Endothelial cell of umbilical vein (primary cell): ENCODE data around the gene DLL4. TPM values are rescaled to one million over a fixed set of nuclear protein-coding genes. Genes with fewer than 3 reads are reported as not detected.

ENCODE experiments used
- BruUV-seq: library from RNA; stranded (reverse); fragments of 400-500 nt; replicated peaks from 2 replicates; lab custom pipeline; 2021; lab: Mats Ljungman, UMichigan
- CTCF ChIA-PET: fragments of 300-600, 350-600 bp; sonication (Branson Sonifier 250); formaldehyde crosslinking; loops from one replicate; lab custom pipeline; 2021; ENCODE audit warnings: antibody characterized with exemption, inconsistent platforms; lab: Charles Lee
- POLR2A ChIA-PET: fragments of 300-600, 350-600 bp; sonication (Branson Sonifier 250); formaldehyde crosslinking; loops from one replicate; lab custom pipeline; 2021; ENCODE audit warnings: antibody characterized with exemption, inconsistent platforms; lab: Charles Lee
- DNase-seq: peaks from one replicate; pipeline ENCODE4 v3.0.0-alpha.2; 2011; ENCODE audit warnings: low read depth, low spot score
- FAIRE-seq: peaks from 2 replicates; lab custom pipeline; 2011; peaks lifted over from hg19 to GRCh38; lab: Jason Lieb, UNC
- H2AFZ ChIP-seq: 2 replicates; pipeline ENCODE4 v1.6.0; 2012; ENCODE audit warnings: low read depth, low read length, control low read depth, inconsistent platforms
- H3K27ac ChIP-seq: 2 replicates; pipeline ENCODE4 v1.5.1; 2011; ENCODE audit warnings: low read depth, mild to moderate bottlenecking, control low read depth, low read length, moderate library complexity; ENCODE audit not compliant: insufficient read depth
- H3K27me3 ChIP-seq, 2 experiments: 2 replicates each; pipeline versions ENCODE4 v1.6.0 to v1.6.1; 2011; ENCODE audit warnings: low read length in 2 of 2, mixed read lengths in 1 of 2; ENCODE audit not compliant: control insufficient read depth in 2 of 2, insufficient read depth in 2 of 2
- H3K36me3 ChIP-seq, 2 experiments: 2 replicates in 1 of 2; 3 replicates in 1 of 2; pipeline ENCODE4 v1.5.1; 2011; ENCODE audit warnings: low read length in 2 of 2, mild to moderate bottlenecking in 1 of 2, moderate library complexity in 1 of 2; ENCODE audit not compliant: control insufficient read depth in 2 of 2, insufficient read depth in 2 of 2; ENCODE audit errors: extremely low read depth in 1 of 2
- H3K4me1 ChIP-seq: 3 replicates; pipeline ENCODE4 v1.5.1; 2011; ENCODE audit warnings: mild to moderate bottlenecking, low read length; ENCODE audit not compliant: control insufficient read depth, insufficient read depth; ENCODE audit errors: extremely low read depth
- H3K4me2 ChIP-seq: 2 replicates; pipeline ENCODE4 v1.6.1; 2011; ENCODE audit warnings: low read length, control low read depth, mixed read lengths; ENCODE audit not compliant: insufficient read depth
- H3K4me3 ChIP-seq, 3 experiments: fragments of 200-600 bp in 1 of 3; sonication (generic), shearing (Covaris generic) in 1 of 3; replicated peaks in 1 of 3; 2 replicates each; pipeline ENCODE4 v1.5.1; 2011 to 2016; ENCODE audit warnings: control low read depth in 3 of 3, low read length in 3 of 3, mild to moderate bottlenecking in 2 of 3, inconsistent platforms in 1 of 3, low read depth in 1 of 3, moderate library complexity in 1 of 3; ENCODE audit not compliant: insufficient read depth in 1 of 3
- H3K79me2 ChIP-seq: 2 replicates; pipeline ENCODE4 v1.6.0; 2012; ENCODE audit warnings: low read length, inconsistent platforms; ENCODE audit not compliant: control insufficient read depth, insufficient read depth
- H3K9ac ChIP-seq: replicated peaks from 2 replicates; pipeline ENCODE3; 2011; ENCODE audit warnings: low read length, control low read depth; ENCODE audit not compliant: insufficient read depth; ENCODE audit errors: extremely low read depth
- H3K9me1 ChIP-seq: replicated peaks from 3 replicates; pipeline ENCODE4 v1.6.0; 2011; ENCODE audit warnings: mild to moderate bottlenecking, low read length; ENCODE audit not compliant: control insufficient read depth, insufficient read depth; ENCODE audit errors: extremely low read depth
- H3K9me3 ChIP-seq: replicated peaks from 2 replicates; pipeline ENCODE4 v1.5.1; 2012; ENCODE audit warnings: low read length, inconsistent platforms; ENCODE audit not compliant: control insufficient read depth, insufficient read depth
- H4K20me1 ChIP-seq: replicated peaks from 2 replicates; pipeline ENCODE3; 2011; ENCODE audit warnings: mild to moderate bottlenecking, low read length; ENCODE audit not compliant: control insufficient read depth, insufficient read depth; ENCODE audit errors: extremely low read depth
- CTCF ChIP-seq, 2 donors: IDR thresholded peaks; 1 replicate in 1 of 2; 2 replicates in 1 of 2; pipeline ENCODE4 v1.5.1; 2011; ENCODE audit warnings: low read length in 2 of 2, mild to moderate bottlenecking in 2 of 2, moderate library complexity in 2 of 2, control low read depth in 1 of 2, inconsistent platforms in 1 of 2, low read depth in 1 of 2; ENCODE audit not compliant: insufficient read depth in 1 of 2; ENCODE audit errors: extremely low read depth in 1 of 2
- EZH2 ChIP-seq: IDR thresholded peaks from 2 replicates; pipeline ENCODE4 v1.6.1; 2012; ENCODE audit warnings: borderline replicate concordance, low read depth, mild to moderate bottlenecking, moderate library complexity, low read length, inconsistent platforms; ENCODE audit not compliant: severe bottlenecking
- FOS ChIP-seq: IDR thresholded peaks from 2 replicates; pipeline ENCODE4 v1.6.1; 2011; ENCODE audit warnings: mild to moderate bottlenecking, low read length, moderate library complexity, borderline replicate concordance; ENCODE audit not compliant: insufficient read depth
- GATA2 ChIP-seq: IDR thresholded peaks from 2 replicates; pipeline ENCODE4 v1.7.0; 2011; ENCODE audit warnings: low read depth, mild to moderate bottlenecking, moderate library complexity, mixed read lengths, low read length; ENCODE audit not compliant: insufficient read length, insufficient read depth
- JUN ChIP-seq: IDR thresholded peaks from 2 replicates; pipeline ENCODE4 v1.6.1; 2011; ENCODE audit warnings: borderline replicate concordance, low read depth; ENCODE audit not compliant: insufficient read length, insufficient read depth
- MAX ChIP-seq: IDR thresholded peaks from 2 replicates; pipeline ENCODE4 v1.6.1; 2011; ENCODE audit not compliant: insufficient read depth, insufficient read length
- MYC ChIP-seq: IDR thresholded peaks from one replicate; pipeline ENCODE4 v1.6.1; 2011; ENCODE audit warnings: mild to moderate bottlenecking, low read depth, low read length
- POLR2A ChIP-seq: IDR thresholded peaks from 2 replicates; pipeline ENCODE4 v1.6.1; 2012; ENCODE audit warnings: low read depth, mild to moderate bottlenecking, control low read depth, low read length
- POLR2AphosphoS5 ChIP-seq: IDR thresholded peaks from 2 replicates; pipeline ENCODE4 v1.6.1; 2012; ENCODE audit warnings: low read depth, mild to moderate bottlenecking, control low read depth, low read length, moderate library complexity; ENCODE audit not compliant: insufficient read depth
- dilution Hi-C: fragments of 300-500 bp; cut with MboI; formaldehyde crosslinking; loops from one replicate; pipeline ENCODE4 v1.15.0; 2019; ENCODE audit warnings: low sequenced_read_pairs; ENCODE audit not compliant: extremely low pct_ligation_motif_present
- intact Hi-C: fragments of 100-400 bp; cut with micrococcal nuclease; formaldehyde crosslinking; loops from one replicate; pipeline ENCODE4 v1.10.0; 2022
- polyA plus RNA-seq, 4 experiments: library from polyadenylated mRNA; depleted of rRNA in 3 of 4; stranded (reverse) in 3 of 4; unstranded in 1 of 4; fragments of >200 nt; gene quantifications; 2 replicates each; pipeline versions ENCODE4 v1.2.1 to v1.2.3, GENCODE V29; 2011 to 2012; ENCODE audit warnings: missing spikeins in 1 of 4
- total RNA-seq: library from RNA; stranded (reverse); gene quantifications from 2 replicates; pipeline ENCODE4 v1.2.3, GENCODE V29; 2021

Gene DLL4
- total and polyA plus RNA-seq, 2 donors (not counting 3 experiments of a cell fraction or from before 2014, with no cell fraction given) = 55.2 to 57.8 TPM

GRCh38 chr15:40932649-40933516 lies 3.7 kb downstream of the DLL4 start:
- no peaks in the 10 kb centered on the region for H3K9me1 ChIP-seq
- POLR2A ChIA-PET = interaction anchor here (1.1 kb wide), 1 partner anchor 17 kb away, joined by 3 read pairs; no protein-coding TSS in a partner anchor
- DNase-seq = no peak
- no peaks in the 10 kb centered on the region for H4K20me1 ChIP-seq
- dilution Hi-C loops = no loop called here
- H3K4me2 ChIP-seq = no peak overlapping the region
- no peak overlapping the region for H3K4me3 ChIP-seq
- H3K9me3 ChIP-seq = no peaks in the 10 kb centered on the region
- no peak overlapping the region for H3K27ac ChIP-seq
- no peak overlapping the region for H2AFZ ChIP-seq
- H3K27me3 ChIP-seq = peaks cover 3% of the 10 kb centered on the region in 2 experiments
- intact Hi-C loops = no loop called here
- no peak overlapping the region for H3K9ac ChIP-seq
- FAIRE-seq = no peak
- no peaks in the 10 kb centered on the region for H3K79me2 ChIP-seq
- no TSS peak for BruUV-seq
- peaks cover 0 to 44% of the 10 kb centered on the region in 2 experiments for H3K36me3 ChIP-seq
- TF ChIP-seq CTCF (IDR thresholded peaks at IDR 0.05; ENCODE audit: extremely low read depth in 1 of 2, insufficient read depth in 1 of 2, low read depth in 1 of 2, low read length in 2 of 2) = no peak
- no peak for TF ChIP-seq FOS
- no peak for TF ChIP-seq POLR2A
- TF ChIP-seq MAX = no peak
- TF ChIP-seq EZH2 = no peak
- no peak for TF ChIP-seq JUN
- TF ChIP-seq POLR2AphosphoS5 = no peak
- no peak for TF ChIP-seq GATA2
- no peak for TF ChIP-seq MYC
- peaks cover 19% of the 10 kb centered on the region for H3K4me1 ChIP-seq
- CTCF ChIA-PET = interaction anchor here (7.4 to 12.4 kb wide), 2 partner anchors 9 to 26 kb away, joined by 143 to 260 read pairs; no protein-coding TSS in a partner anchor
